Osteoblast (primary cell): Measurements from ENCODE around the gene COBL. TPM values are rescaled to one million over a fixed set of nuclear protein-coding genes. Genes with fewer than 3 reads are reported as not detected.

ENCODE experiments used
- DNase-seq: peaks from one replicate; pipeline ENCODE4 v3.0.0; 2011; ENCODE audit warnings: low spot score, mixed read lengths; ENCODE audit not compliant: insufficient read length; ENCODE audit errors: missing footprints
- H2AFZ ChIP-seq: 2 replicates; pipeline ENCODE4 v1.6.0; 2011; ENCODE audit warnings: mild to moderate bottlenecking, low read length
- H3K27ac ChIP-seq: 2 replicates; pipeline ENCODE4 v1.5.1; 2011; ENCODE audit warnings: mild to moderate bottlenecking, low read depth, low read length, moderate library complexity
- H3K27me3 ChIP-seq: 2 replicates; pipeline ENCODE4 v1.6.0; 2012; ENCODE audit warnings: mild to moderate bottlenecking, control low read depth, inconsistent platforms, low read length, moderate library complexity; ENCODE audit not compliant: insufficient read depth
- H3K36me3 ChIP-seq: 2 replicates; pipeline ENCODE4 v1.5.1; 2011; ENCODE audit warnings: mild to moderate bottlenecking, low read length, control low read depth, moderate library complexity; ENCODE audit not compliant: insufficient read depth
- H3K4me1 ChIP-seq: 2 replicates; pipeline ENCODE4 v1.5.1; 2011; ENCODE audit warnings: mild to moderate bottlenecking, low read length, control low read depth, moderate library complexity; ENCODE audit not compliant: insufficient read depth
- H3K4me2 ChIP-seq: 2 replicates; pipeline ENCODE4 v1.6.0; 2011; ENCODE audit warnings: mild to moderate bottlenecking, low read length; ENCODE audit not compliant: insufficient read depth
- H3K4me3 ChIP-seq: fragments of 200-600 bp; sonication (generic); 3 replicates; pipeline ENCODE4 v1.5.1; 2012; ENCODE audit warnings: mild to moderate bottlenecking, low read length, inconsistent platforms; ENCODE audit not compliant: insufficient read depth
- H3K79me2 ChIP-seq: 2 replicates; pipeline ENCODE4 v1.6.0; 2012; ENCODE audit warnings: mild to moderate bottlenecking, low read length, control low read depth, inconsistent platforms; ENCODE audit not compliant: insufficient read depth
- H3K9me3 ChIP-seq: 2 replicates; pipeline ENCODE4 v1.5.1; 2011; ENCODE audit warnings: low read depth, low read length, control low read depth
- H4K20me1 ChIP-seq: 2 replicates; pipeline ENCODE4 v1.6.0; 2012; ENCODE audit warnings: mild to moderate bottlenecking, low read length, control low read depth; ENCODE audit not compliant: insufficient read depth
- total RNA-seq: library from RNA; depleted of rRNA; stranded (reverse); fragments of >200 nt; gene quantifications from 2 replicates; pipeline ENCODE4 v1.2.3, GENCODE V29; 2012
- TF ChIP-seq, protein P1 (sequence below): IDR thresholded peaks from 2 replicates; pipeline ENCODE4 v1.5.1; 2011; ENCODE audit warnings: mild to moderate bottlenecking, low read depth, low read length, moderate library complexity; ENCODE audit errors: extremely low read depth

COBL gene
- total RNA-seq, 1 donor, result under 0.01 TPM

DNA sequence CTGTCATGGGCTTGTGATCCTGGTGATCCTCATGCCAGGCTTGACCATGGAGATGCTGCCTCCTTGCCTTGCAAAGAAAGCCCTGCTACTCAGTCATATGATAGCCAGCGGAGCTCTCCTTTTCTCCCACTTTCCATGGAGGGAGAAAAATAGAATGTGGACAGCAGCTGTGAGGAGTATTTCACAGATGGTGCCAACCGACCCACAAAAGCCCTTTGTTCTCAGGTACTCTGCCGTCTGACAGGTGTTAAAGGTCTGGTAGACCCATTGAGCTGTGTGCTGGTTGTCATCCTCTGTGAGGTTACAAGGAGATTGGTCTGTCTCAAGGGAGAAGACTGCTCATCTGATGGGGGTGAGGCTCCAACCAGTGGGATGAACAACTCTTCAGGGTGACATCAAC lies 29.5 kb upstream of the COBL start:
- Histone ChIP-seq H3K4me1 (no peaks in the 10 kb centered on the region), H3K36me3 (no peaks in the 10 kb centered on the region), H3K27ac (no peak overlapping the region), H3K4me2 (no peak overlapping the region), H2AFZ (no peak overlapping the region), H3K79me2 (no peaks in the 10 kb centered on the region), H4K20me1 (no peaks in the 10 kb centered on the region), H3K27me3 (no peaks in the 10 kb centered on the region), H3K9me3 (no peaks in the 10 kb centered on the region), H3K4me3 (no peak overlapping the region)
- no peak for DNase-seq
- TF ChIP-seq, protein P1, sequence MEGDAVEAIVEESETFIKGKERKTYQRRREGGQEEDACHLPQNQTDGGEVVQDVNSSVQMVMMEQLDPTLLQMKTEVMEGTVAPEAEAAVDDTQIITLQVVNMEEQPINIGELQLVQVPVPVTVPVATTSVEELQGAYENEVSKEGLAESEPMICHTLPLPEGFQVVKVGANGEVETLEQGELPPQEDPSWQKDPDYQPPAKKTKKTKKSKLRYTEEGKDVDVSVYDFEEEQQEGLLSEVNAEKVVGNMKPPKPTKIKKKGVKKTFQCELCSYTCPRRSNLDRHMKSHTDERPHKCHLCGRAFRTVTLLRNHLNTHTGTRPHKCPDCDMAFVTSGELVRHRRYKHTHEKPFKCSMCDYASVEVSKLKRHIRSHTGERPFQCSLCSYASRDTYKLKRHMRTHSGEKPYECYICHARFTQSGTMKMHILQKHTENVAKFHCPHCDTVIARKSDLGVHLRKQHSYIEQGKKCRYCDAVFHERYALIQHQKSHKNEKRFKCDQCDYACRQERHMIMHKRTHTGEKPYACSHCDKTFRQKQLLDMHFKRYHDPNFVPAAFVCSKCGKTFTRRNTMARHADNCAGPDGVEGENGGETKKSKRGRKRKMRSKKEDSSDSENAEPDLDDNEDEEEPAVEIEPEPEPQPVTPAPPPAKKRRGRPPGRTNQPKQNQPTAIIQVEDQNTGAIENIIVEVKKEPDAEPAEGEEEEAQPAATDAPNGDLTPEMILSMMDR, result no peak

- no peaks in the 10 kb centered on the region for H3K79me2 ChIP-seq
- H2AFZ ChIP-seq, result no peak overlapping the region
- DNase-seq, result no peak
- H3K4me2 ChIP-seq, result no peak overlapping the region
- H4K20me1 ChIP-seq, result no peaks in the 10 kb centered on the region
- no peaks in the 10 kb centered on the region for H3K9me3 ChIP-seq
- no peaks in the 10 kb centered on the region for H3K4me1 ChIP-seq
- H3K27ac ChIP-seq, result no peak overlapping the region
- H3K36me3 ChIP-seq, result no peaks in the 10 kb centered on the region
- no peaks in the 10 kb centered on the region for H3K27me3 ChIP-seq
- no peak overlapping the region for H3K4me3 ChIP-seq
- TF ChIP-seq, protein P1, result no peak
Measured at GRCh38 chr7:51344406-51345138, 28.0 kb upstream of the COBL start.

- Histone ChIP-seq H3K36me3 (no peaks in the 10 kb centered on the region), H3K9me3 (no peaks in the 10 kb centered on the region), H4K20me1 (no peaks in the 10 kb centered on the region), H3K4me1 (no peaks in the 10 kb centered on the region), H3K4me2 (no peak overlapping the region), H3K27me3 (no peaks in the 10 kb centered on the region), H2AFZ (no peak overlapping the region), H3K79me2 (no peaks in the 10 kb centered on the region), H3K4me3 (no peak overlapping the region), H3K27ac (no peak overlapping the region)
- TF ChIP-seq, protein P1, result no peak
- DNase-seq, result no peak
Measured at GRCh38 chr7:51340936-51341335, 24.3 kb upstream of the COBL start.

DNA sequence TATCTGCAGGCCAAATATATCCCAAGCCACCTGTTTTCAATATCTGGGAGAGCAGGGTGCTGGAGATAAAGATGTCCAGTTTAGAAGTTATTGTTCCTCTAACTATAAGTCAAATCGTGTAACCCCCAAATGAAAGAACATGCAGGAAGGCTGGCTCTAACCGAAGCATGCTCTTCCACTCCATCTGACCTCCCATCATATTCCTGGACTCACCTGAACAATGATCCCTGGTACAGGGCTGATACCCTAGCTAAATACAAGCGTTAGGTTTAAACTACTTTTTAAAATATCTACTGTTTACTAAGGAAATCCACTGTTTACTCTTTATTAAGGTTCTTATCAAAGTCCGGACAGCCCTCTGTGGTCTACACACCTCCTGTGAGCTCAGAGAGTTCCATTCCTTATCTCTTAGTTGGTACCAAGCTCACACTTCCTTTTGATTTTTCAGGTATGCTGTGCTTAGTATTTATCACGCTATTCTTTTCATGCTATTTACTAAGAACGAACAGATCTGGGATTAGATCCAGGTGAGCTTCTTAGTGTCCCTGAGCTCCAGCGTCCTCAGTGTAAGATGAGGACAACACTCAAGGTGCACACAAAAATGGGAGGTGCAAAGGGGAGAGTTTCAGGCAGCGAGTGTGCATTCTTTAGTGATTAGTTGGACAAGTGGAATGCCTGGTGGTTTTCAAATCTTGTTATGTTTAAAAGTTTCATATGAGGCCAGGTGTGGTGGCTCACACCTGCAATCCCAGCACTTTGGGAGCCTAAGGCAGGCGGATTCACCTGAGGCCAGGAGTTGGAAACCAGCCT lies 23.6 kb upstream of the COBL start:
- Histone ChIP-seq H3K79me2 (no peaks in the 10 kb centered on the region), H3K4me2 (no peak overlapping the region), H3K9me3 (no peaks in the 10 kb centered on the region), H3K4me3 (no peak overlapping the region), H3K27me3 (no peaks in the 10 kb centered on the region), H3K27ac (no peak overlapping the region), H3K36me3 (no peaks in the 10 kb centered on the region), H2AFZ (no peak overlapping the region), H3K4me1 (no peaks in the 10 kb centered on the region), H4K20me1 (no peaks in the 10 kb centered on the region)
- DNase-seq, result no peak
- TF ChIP-seq, protein P1, result no peak
